GM18951 (cell line): ENCODE results near the gene HYAL4.
"Not testable (repeated sequence)": the region's sequence is repeated elsewhere in the genome, so short reads cannot be mapped to it uniquely, and the experiment has no call there.

Experiments used
- POLR2A ChIP-seq: IDR thresholded peaks from 4 replicates; pipeline ENCODE4 v1.6.1; 2011; ENCODE audit warnings: mild to moderate bottlenecking; ENCODE audit not compliant: insufficient read length, insufficient read depth; ENCODE audit errors: extremely low read depth
- in situ Hi-C: fragments of 300-500 bp; cut with MboI; formaldehyde crosslinking; loops from one replicate; pipeline ENCODE4 v1.12.0; 2022; ENCODE audit warnings: low sequenced_read_pairs, mixed read lengths, inconsistent platforms; ENCODE audit not compliant: unreplicated experiment

The HYAL4 gene

GRCh38 chr7:123844712-123845219 lies at the start of gene HYAL4:
Gene HYAL4, plus strand, starts transcription at chr7:123845169. Its CDS starts 23,105 bp downstream, at chr7:123868274.
- no peak for TF ChIP-seq POLR2A
- in situ Hi-C loops, result no loop called here

GRCh38 chr7:123795917-123796316 lies 49.1 kb upstream of the HYAL4 start:
- in situ Hi-C loops, result no loop called here
- TF ChIP-seq POLR2A, result no peak

- no peak for TF ChIP-seq POLR2A
- in situ Hi-C loops, result no loop called here
These were observed 48.4 kb upstream of the HYAL4 start for GRCh38 chr7:123796568-123796967.

- in situ Hi-C loops, result no loop called here
- TF ChIP-seq POLR2A, result no peak
These were observed 47.1 kb upstream of the HYAL4 start for GRCh38 chr7:123797673-123798531.

- TF ChIP-seq POLR2A, result no peak
- in situ Hi-C loops, result no loop called here
These were observed 46.3 kb upstream of the HYAL4 start for GRCh38 chr7:123798532-123799188.

GRCh38 chr7:123802249-123802648 lies 42.7 kb upstream of the HYAL4 start:
- in situ Hi-C loops, result loop anchor here (10.0 kb wide), 1 partner anchor 63 kb away; no protein-coding TSS in a partner anchor
- TF ChIP-seq POLR2A, result no peak

GRCh38 chr7:123805287-123805686 lies 39.7 kb upstream of the HYAL4 start:
- in situ Hi-C loops, result loop anchor here (10.0 kb wide), 1 partner anchor 60 kb away; no protein-coding TSS in a partner anchor
- no peak for TF ChIP-seq POLR2A

GRCh38 chr7:123809471-123809870 lies 35.5 kb upstream of the HYAL4 start:
- in situ Hi-C loops, result loop anchor here (10.0 kb wide), 1 partner anchor 55 kb away; no protein-coding TSS in a partner anchor
- TF ChIP-seq POLR2A, result no peak

GRCh38 chr7:123811056-123811455 lies 33.9 kb upstream of the HYAL4 start:
- in situ Hi-C loops, result no loop called here
- no peak for TF ChIP-seq POLR2A

- no peak for TF ChIP-seq POLR2A
- in situ Hi-C loops, result no loop called here
These were observed 28.1 kb upstream of the HYAL4 start for GRCh38 chr7:123816916-123817315.

- TF ChIP-seq POLR2A, result no peak
- in situ Hi-C loops, result no loop called here
These were observed 26.0 kb upstream of the HYAL4 start for GRCh38 chr7:123819001-123819400.

GRCh38 chr7:123819795-123820194 lies 25.2 kb upstream of the HYAL4 start:
- in situ Hi-C loops, result not testable (repeated sequence)

- TF ChIP-seq POLR2A, result no peak
- in situ Hi-C loops, result no loop called here
These were observed 24.1 kb upstream of the HYAL4 start for GRCh38 chr7:123820864-123821263.

GRCh38 chr7:123821320-123821719 lies 23.6 kb upstream of the HYAL4 start:
- no peak for TF ChIP-seq POLR2A
- in situ Hi-C loops, result no loop called here
